HCT116 (cell line): Measurements from ENCODE around the gene ELOA.

ENCODE experiments used
- CTCF ChIP-seq, 3 experiments: fragments of 200-600 bp in 1 of 3; sonication (generic) in 1 of 3; IDR thresholded peaks in 2 of 3; conservative IDR thresholded peaks in 1 of 3; 2 replicates each; pipeline ENCODE4 v1.5.1; 2012 to 2017; ENCODE audit warnings: low read depth in 2 of 3, low read length in 2 of 3, antibody characterized with exemption in 1 of 3, borderline replicate concordance in 1 of 3, control low read depth in 1 of 3, mild to moderate bottlenecking in 1 of 3, mixed read lengths in 1 of 3, mixed run types in 1 of 3, moderate library complexity in 1 of 3; ENCODE audit not compliant: insufficient read depth in 1 of 3
- EGR1 ChIP-seq: IDR thresholded peaks from 2 replicates; pipeline ENCODE4 v1.6.1; 2012; ENCODE audit warnings: low read depth
- EZH2 ChIP-seq: fragments of 200-600 bp; sonication (generic); IDR thresholded peaks from 2 replicates; pipeline ENCODE4 v1.6.1; 2017; ENCODE audit warnings: antibody characterized with exemption, mixed run types
- EZH2phosphoT487 ChIP-seq: fragments of 200-600 bp; IDR thresholded peaks from 2 replicates; pipeline ENCODE4 v1.6.1; 2018; ENCODE audit warnings: antibody characterized with exemption, borderline replicate concordance
- FOSL1 ChIP-seq: IDR thresholded peaks from 2 replicates; pipeline ENCODE4 v1.6.1; 2012; ENCODE audit warnings: low read depth
- POLR2A ChIP-seq: IDR thresholded peaks from 2 replicates; pipeline ENCODE4 v1.7.0; 2011; ENCODE audit warnings: borderline replicate concordance; ENCODE audit not compliant: insufficient read depth, insufficient read length; ENCODE audit errors: extremely low read depth
- POLR2AphosphoS5 ChIP-seq: IDR thresholded peaks from 2 replicates; pipeline ENCODE4 v1.6.1; 2011; ENCODE audit warnings: mild to moderate bottlenecking, low read depth, low read length, moderate library complexity
- RAD21 ChIP-seq: IDR thresholded peaks from 2 replicates; pipeline ENCODE4 v1.6.1; 2012; ENCODE audit warnings: low read depth, mild to moderate bottlenecking
- REST ChIP-seq: IDR thresholded peaks from 2 replicates; pipeline ENCODE4 v1.6.1; 2012; ENCODE audit warnings: low read depth
- TCF7L2 ChIP-seq: IDR thresholded peaks from 2 replicates; pipeline ENCODE4 v1.7.0; 2011; ENCODE audit warnings: borderline replicate concordance, inconsistent platforms; ENCODE audit not compliant: insufficient read depth, insufficient read length; ENCODE audit errors: extremely low read depth
- YY1 ChIP-seq: IDR thresholded peaks from 2 replicates; pipeline ENCODE4 v1.6.1; 2011; ENCODE audit warnings: low read length, low read depth, moderate library complexity, mild to moderate bottlenecking; ENCODE audit not compliant: insufficient replicate concordance; ENCODE audit errors: extremely low read depth

GRCh38 chr1:23806280-23806679 is 63.0 kb downstream of the ELOA start:
- TF ChIP-seq EGR1 (no peak), EZH2phosphoT487 (no peak), POLR2AphosphoS5 (no peak), CTCF (IDR thresholded peaks at IDR 0.05 in 2 of 3, conservative IDR thresholded peaks at IDR 0.05 in 1 of 3; ENCODE audit: borderline replicate concordance in 1 of 3, insufficient read depth in 1 of 3, low read depth in 2 of 3, low read length in 2 of 3) (no peak), RAD21 (no peak), FOSL1 (no peak), TCF7L2 (no peak), POLR2A (no peak), YY1 (no peak), REST (no peak), EZH2 (no peak)
